ENCODE measurements around the gene PNMA5. TPM values are rescaled to one million over a fixed set of nuclear protein-coding genes. Genes with fewer than 3 reads are reported as not detected.
"Not testable (repeated sequence)": the region's sequence is repeated elsewhere in the genome, so short reads cannot be mapped to it uniquely, and the experiment has no call there.

Gene PNMA5
- total RNA-seq, 1 donor from 2014 or later, result not detected

- peaks cover 2% of the 10 kb centered on the region for H3K36me3 Mint-ChIP-seq
- Histone ChIP-seq H3K4me3 (no peak overlapping the region), H3K4me1 (no peaks in the 10 kb centered on the region), H3K9ac (no peak overlapping the region), H3K9me3 (ENCODE audit: low read depth) (no peaks in the 10 kb centered on the region), H3K36me3 (no peaks in the 10 kb centered on the region), H3K27ac (no peak overlapping the region), H3K79me2 (ENCODE audit: low read depth) (no peaks in the 10 kb centered on the region), H3K27me3 (no peaks in the 10 kb centered on the region), H4K20me1 (ENCODE audit: low read depth) (no peaks in the 10 kb centered on the region), H2AFZ (replicated peaks) (no peak overlapping the region), H3F3A (ENCODE audit: low read depth) (peaks cover 4% of the 10 kb centered on the region), H3K4me2 (no peak overlapping the region)
- no peak for TF ChIP-seq EZH2 (IDR thresholded peaks at IDR 0.05)
- TF ChIP-seq EZH2phosphoT487 (IDR thresholded peaks at IDR 0.05), result no peak
- no peak for TF ChIP-seq CTCF (IDR thresholded peaks at IDR 0.05)
- H3K4me1 Mint-ChIP-seq, result no peaks in the 10 kb centered on the region
- peaks cover 8% of the 10 kb centered on the region for H3K27me3 Mint-ChIP-seq (ENCODE audit: insufficient read depth, low read depth)
- no peak overlapping the region for H3K27ac Mint-ChIP-seq
- peaks cover 24% of the 10 kb centered on the region for H3K9me3 Mint-ChIP-seq
- no peak overlapping the region for H3K4me3 Mint-ChIP-seq
- no peak for DNase-seq (ENCODE audit: low spot score)
These were observed 36.0 kb upstream of the PNMA5 start for GRCh38 chrX:153029875-153030274.

GRCh38 chrX:153029162-153029561 lies 35.2 kb upstream of the PNMA5 start:
- DNase-seq (ENCODE audit: low spot score), result no peak
- Mint-ChIP-seq H3K36me3 (peaks cover 2% of the 10 kb centered on the region), H3K9me3 (peaks cover 24% of the 10 kb centered on the region), H3K27ac (no peak overlapping the region), H3K27me3 (ENCODE audit: insufficient read depth, low read depth) (peaks cover 8% of the 10 kb centered on the region), H3K4me3 (peak overlapping the region; percentile 13), H3K4me1 (no peaks in the 10 kb centered on the region)
- Histone ChIP-seq H3K79me2 (ENCODE audit: low read depth) (no peaks in the 10 kb centered on the region), H3K36me3 (no peaks in the 10 kb centered on the region), H3K4me3 (no peak overlapping the region), H3K4me1 (no peaks in the 10 kb centered on the region), H2AFZ (replicated peaks) (no peak overlapping the region), H3F3A (ENCODE audit: low read depth) (peaks cover 4% of the 10 kb centered on the region), H3K9ac (no peak overlapping the region), H3K9me3 (ENCODE audit: low read depth) (no peaks in the 10 kb centered on the region), H4K20me1 (ENCODE audit: low read depth) (no peaks in the 10 kb centered on the region), H3K4me2 (no peak overlapping the region), H3K27ac (no peak overlapping the region), H3K27me3 (no peaks in the 10 kb centered on the region)
- TF ChIP-seq EZH2 (IDR thresholded peaks at IDR 0.05) (no peak), CTCF (IDR thresholded peaks at IDR 0.05) (no peak), EZH2phosphoT487 (IDR thresholded peaks at IDR 0.05) (no peak)

DNA sequence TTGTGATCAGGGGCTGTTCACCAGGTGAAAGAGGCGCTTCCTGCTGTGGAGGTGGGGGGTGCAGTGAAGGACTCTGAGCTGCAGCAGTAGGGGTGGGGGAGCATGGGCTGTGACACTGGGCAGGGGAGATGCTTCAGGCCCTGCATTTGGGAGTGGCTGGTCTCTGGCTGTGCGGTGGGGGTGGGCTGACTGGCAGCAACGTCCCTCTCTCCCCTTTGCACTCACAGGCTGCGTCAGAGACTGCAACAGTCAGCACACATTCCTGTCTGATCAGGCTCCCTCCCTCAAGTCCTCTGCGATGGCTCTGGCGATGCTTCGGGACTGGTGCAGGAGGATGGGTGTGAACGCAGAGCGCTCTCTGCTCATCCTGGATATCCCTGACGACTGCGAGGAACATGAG lies 34.6 kb upstream of the PNMA5 start:
- not testable (repeated sequence) for H3K27me3 Mint-ChIP-seq (ENCODE audit: insufficient read depth, low read depth); H3K9ac ChIP-seq; H3K27ac ChIP-seq; H3F3A ChIP-seq (ENCODE audit: low read depth); H3K27ac Mint-ChIP-seq; H3K36me3 ChIP-seq; H3K9me3 ChIP-seq (ENCODE audit: low read depth); H3K4me3 Mint-ChIP-seq; H4K20me1 ChIP-seq (ENCODE audit: low read depth); H3K4me2 ChIP-seq; DNase-seq (ENCODE audit: low spot score); H3K36me3 Mint-ChIP-seq; H2AFZ ChIP-seq (replicated peaks); H3K27me3 ChIP-seq; H3K79me2 ChIP-seq (ENCODE audit: low read depth); H3K4me1 ChIP-seq; H3K4me3 ChIP-seq; H3K4me1 Mint-ChIP-seq
- peaks cover 18% of the 10 kb centered on the region for H3K9me3 Mint-ChIP-seq

- DNase-seq (ENCODE audit: low spot score); H3K27ac ChIP-seq; H3K27ac Mint-ChIP-seq; H3K36me3 ChIP-seq; H2AFZ ChIP-seq (replicated peaks); H3F3A ChIP-seq (ENCODE audit: low read depth); H3K36me3 Mint-ChIP-seq; H4K20me1 ChIP-seq (ENCODE audit: low read depth); H3K4me2 ChIP-seq; H3K9me3 ChIP-seq (ENCODE audit: low read depth); H3K79me2 ChIP-seq (ENCODE audit: low read depth); H3K27me3 ChIP-seq; H3K4me1 Mint-ChIP-seq; H3K4me3 ChIP-seq; H3K4me3 Mint-ChIP-seq; H3K4me1 ChIP-seq; H3K9ac ChIP-seq; H3K27me3 Mint-ChIP-seq (ENCODE audit: insufficient read depth, low read depth): not testable (repeated sequence)
- H3K9me3 Mint-ChIP-seq, result peaks cover 13% of the 10 kb centered on the region
These were observed 32.6 kb upstream of the PNMA5 start for GRCh38 chrX:153026501-153026900.

All from neural progenitor cell (in vitro differentiated cells).